OCI-LY7 (cell line): ENCODE results near the gene MAP6.

Experiments
- EZH2phosphoT487 ChIP-seq: fragments of 200-600 bp; sonication (generic); IDR thresholded peaks from 2 replicates; pipeline ENCODE4 v1.6.1; 2018; ENCODE audit warnings: low read depth, borderline replicate concordance, mild to moderate bottlenecking, mixed run types, antibody characterized with exemption, low read length, moderate library complexity, mixed read lengths
- TF ChIP-seq, protein P1 (sequence below): fragments of 200-600 bp; sonication (generic); conservative IDR thresholded peaks from 2 replicates; pipeline ENCODE4 v1.5.1; 2014; ENCODE audit warnings: mild to moderate bottlenecking, antibody characterized with exemption, low read length, moderate library complexity, mixed read lengths

DNA sequence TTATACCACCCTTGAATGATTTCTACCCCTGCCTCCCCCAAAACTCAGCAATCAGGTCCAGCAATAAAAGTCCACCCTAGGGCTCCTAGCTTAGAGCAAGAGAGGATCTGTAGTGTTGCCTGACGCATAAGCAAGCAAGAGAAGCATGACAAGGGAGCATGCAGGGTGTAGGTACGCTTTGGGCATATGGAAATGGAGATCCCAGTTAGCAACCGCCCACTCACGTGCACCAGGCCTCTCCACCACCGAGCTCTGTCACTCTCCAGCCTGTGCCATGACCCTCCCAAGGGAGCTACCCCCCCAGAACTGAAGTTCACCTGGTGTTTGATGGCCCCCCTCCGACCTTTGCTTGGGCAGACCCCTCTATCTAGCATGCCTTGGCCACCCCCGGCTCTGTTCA, 67.3 kb downstream of the MAP6 start:
- TF ChIP-seq, protein P1, sequence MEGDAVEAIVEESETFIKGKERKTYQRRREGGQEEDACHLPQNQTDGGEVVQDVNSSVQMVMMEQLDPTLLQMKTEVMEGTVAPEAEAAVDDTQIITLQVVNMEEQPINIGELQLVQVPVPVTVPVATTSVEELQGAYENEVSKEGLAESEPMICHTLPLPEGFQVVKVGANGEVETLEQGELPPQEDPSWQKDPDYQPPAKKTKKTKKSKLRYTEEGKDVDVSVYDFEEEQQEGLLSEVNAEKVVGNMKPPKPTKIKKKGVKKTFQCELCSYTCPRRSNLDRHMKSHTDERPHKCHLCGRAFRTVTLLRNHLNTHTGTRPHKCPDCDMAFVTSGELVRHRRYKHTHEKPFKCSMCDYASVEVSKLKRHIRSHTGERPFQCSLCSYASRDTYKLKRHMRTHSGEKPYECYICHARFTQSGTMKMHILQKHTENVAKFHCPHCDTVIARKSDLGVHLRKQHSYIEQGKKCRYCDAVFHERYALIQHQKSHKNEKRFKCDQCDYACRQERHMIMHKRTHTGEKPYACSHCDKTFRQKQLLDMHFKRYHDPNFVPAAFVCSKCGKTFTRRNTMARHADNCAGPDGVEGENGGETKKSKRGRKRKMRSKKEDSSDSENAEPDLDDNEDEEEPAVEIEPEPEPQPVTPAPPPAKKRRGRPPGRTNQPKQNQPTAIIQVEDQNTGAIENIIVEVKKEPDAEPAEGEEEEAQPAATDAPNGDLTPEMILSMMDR: no peak
- TF ChIP-seq EZH2phosphoT487: no peak
